HG02623 (cell line): ENCODE measurements around the gene ZNF672.
"Not testable (repeated sequence)": the region's sequence is repeated elsewhere in the genome, so short reads cannot be mapped to it uniquely, and the experiment has no call there.

Experiments used
- ATAC-seq: cut with Tn5 transposase; IDR thresholded peaks from one replicate; pipeline ENCODE4 v1.9.1; 2021; ENCODE audit warnings: moderate library complexity; ENCODE audit not compliant: unreplicated experiment

ZNF672 gene

DNA sequence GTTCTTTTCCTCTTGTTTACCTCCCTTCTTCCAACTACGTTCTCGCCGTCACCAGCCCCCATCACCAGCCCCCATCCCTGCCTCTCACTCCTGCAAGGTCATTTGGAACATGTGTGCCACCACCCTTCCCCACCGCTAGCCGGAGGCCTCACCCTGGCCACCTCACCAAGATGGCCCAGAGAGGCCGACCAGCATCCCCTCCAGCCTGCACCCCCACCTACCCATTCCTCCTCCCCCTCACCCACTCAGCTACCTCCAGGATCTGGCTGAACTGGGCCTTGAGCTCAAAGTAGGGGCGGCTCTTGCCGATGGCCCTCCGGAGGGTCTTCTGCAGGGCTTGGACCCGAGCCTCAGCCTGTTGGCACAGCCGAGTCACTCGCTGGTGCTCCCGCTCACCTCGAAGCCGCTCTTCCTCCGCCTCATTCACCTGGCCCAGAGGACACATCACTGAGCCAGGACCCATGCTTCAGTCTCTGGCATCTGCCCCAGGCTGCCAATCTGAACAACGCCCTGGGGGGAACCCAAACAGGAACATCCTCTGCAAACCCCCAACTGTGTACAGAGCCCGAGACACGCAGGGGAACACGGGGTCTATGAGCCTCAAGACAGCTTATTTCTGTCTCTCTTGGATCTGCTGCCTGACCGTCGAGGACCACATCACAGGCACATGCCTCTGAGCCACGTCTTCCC is 25.1 kb upstream of the ZNF672 start:
- no peak for ATAC-seq

DNA sequence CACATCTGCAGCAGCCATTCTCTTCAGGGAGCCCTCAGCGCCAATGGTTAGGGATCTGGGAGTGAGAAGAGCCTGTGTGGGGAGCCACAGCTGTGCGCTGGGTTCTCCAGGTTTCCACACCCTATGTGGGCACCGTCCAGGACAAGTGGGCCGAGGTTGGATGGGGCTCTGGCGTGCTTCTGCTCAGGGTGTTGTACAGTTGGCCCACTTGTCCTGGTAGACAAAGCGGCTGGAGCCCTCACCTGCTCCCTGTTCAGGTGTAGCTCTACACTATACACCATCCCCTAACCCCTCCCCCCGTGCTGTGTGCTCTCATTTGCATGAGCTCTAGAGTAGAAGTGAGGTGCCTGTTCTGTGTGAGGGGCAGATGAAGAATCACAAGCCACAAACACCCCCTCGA is 24.5 kb upstream of the ZNF672 start:
- ATAC-seq, result no peak

DNA sequence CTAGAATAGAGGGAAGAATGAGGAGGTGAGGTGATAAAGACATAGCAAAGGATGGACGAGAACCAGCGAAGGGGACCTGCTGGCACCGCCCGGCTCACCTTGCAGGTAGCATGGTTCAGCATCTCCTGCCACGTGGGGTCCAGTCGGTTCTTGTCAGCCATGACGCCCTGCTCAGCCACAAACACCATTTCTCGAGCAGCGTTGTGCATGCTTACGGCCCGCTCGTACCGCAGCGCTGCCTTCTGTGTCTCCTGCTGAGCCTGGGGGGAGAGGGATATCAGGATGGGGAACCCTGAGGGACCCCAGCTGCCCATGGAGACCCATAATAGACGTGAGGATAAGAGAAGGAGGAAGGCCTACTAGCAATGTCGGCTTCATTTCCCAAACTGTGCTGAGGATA is 23.7 kb upstream of the ZNF672 start:
- ATAC-seq, result no peak

DNA sequence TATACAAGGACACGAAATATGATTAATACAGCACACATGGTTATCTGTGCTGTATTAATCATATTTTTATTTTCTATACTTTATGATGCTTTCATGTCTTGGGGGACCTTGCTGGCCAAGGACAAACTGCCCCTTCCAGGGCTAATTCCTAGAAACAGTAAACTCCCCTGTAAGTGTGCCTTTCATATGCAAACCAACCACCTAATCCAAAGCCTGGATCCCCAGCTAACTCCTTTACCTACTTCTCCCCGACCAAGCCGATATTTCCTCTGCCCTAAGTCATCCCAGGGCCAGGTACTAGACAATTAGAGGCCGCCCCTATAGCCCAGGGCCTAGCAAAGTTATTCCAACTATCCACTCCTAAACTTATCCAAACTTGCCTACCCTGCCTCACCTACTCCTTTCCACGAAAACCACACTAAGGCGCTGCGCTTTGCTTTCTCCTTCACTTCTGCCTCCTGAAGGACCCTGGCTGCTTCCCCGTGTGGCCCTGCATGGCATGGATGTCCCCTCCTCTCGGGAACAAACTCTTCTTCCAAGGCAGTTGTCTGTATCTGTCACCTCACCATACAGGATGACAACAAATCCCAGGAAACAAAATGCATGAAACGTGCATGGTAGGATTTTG is 22.5 kb upstream of the ZNF672 start:
- no peak for ATAC-seq

DNA sequence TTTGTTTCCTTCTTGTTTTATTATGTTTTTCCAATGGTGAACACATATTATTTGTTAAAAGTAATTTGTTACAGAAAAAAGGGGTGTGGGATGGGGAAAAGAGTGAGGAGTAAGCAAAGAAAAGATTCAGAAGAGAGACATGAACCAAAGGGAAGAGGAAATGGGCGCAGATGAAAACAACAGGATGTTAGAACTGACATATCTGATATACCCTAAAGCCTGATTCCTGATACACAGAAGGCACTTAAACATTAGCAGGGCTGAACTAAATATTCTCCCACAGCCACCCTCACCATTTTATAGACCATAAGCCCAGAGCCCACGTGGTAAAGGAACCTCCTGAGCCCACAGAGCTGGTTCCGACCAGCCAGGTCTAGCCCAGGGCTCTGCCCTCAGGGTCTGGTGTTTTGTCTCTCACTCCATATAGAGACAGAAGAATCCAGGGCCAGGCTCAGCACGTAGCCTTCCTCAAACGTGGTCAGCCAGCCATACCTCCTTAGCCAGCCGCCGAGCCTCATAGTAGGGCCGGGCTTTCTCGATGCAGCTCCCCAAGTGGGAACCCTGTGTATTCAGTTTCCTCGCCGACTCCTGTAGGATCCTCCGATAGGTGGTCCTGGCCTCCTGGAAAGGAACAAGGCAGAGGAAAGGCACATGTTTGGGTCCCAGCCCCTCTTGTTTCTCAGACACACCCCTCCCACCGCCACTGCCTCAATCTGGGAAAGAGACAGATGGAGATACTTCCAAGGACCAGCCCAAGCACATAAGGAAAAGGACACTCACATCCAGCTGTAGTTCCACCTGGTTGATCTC is 21.8 kb upstream of the ZNF672 start:
- ATAC-seq, result no peak

DNA sequence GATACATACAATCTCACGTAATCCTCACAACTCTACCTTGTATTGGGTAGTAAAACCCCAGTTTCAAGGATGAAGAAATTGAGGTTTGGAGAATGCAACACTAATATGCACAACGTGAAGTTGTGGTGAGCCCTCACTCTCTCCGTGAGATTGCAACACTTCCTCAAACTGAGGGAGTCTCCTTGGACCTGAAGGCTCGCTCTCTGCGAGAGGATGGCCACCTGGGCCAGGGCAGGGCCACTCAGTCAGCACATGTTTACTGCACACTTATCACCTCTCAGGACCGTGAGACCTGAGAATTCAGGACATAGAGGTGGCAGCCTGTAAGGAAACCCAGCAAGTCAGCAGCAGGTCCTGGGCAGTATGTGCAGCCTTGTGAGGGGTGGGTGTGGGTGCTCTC is 21.0 kb upstream of the ZNF672 start:
- no peak for ATAC-seq

DNA sequence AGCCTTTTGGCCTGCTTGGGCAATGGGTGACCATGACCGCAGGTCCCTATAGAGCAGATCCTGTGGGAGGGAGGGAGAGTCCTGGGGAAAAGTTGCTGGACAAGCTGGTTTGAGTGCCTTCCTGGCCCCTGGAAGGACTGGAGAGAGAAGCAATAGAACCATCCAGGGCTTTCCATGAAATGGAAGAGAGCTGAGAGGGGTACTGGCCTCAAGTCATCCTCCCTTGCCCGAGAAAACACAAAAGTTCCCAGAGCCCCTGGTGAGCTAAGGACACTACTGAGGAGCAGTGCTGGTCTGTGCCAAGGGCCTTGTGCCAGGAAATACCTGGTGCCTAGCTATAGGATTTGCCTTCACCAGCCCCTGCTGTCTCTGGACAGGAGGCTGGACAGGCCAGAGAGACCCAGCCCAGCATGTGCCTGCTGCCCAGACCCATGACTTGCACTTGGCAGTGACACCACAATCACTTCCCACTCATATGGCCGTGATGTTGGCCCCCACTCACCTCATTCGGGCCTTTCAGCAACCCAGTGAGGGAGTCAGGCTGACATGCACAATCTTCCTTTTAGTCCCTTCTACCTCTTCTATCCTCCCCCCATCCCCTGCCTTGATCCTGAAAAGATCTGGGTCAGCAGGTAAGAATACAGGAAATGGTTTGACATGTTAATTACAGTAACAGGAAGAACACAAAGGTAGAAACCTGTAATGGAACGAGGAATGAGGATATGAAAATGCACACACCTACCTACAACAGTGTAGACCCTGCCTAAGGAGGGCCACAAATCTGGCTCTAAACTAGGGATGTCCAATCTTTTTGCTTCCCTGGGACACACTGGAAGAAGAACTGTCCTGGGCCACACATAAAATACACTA is 19.3 kb upstream of the ZNF672 start:
- peak; percentile 44 for ATAC-seq

DNA sequence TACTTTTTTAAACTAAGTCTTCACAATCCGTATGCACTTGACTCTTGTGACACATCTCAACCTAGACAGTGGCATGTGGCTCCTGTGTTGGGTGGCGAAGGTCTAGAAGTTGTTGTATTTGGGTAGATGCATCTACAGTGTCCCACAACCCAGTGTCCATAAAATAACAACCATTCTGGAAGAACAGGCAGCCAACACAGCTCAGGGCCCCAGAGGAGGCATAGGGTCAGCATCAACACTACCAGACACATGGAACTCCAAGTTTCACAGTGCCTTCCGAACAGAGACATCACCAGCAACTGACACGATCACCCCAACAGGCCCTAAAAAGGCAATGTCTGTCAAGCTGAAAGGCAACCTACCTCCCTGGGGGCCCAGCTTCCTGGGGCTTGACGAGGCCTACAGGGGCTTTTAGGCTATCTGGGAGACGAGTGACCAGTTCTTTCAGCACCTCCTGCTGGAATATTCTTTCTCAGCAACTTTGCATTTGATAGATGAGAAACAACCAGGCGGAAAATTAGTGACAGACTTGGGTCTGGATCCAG is 17.9 kb upstream of the ZNF672 start:
- ATAC-seq, result no peak

DNA sequence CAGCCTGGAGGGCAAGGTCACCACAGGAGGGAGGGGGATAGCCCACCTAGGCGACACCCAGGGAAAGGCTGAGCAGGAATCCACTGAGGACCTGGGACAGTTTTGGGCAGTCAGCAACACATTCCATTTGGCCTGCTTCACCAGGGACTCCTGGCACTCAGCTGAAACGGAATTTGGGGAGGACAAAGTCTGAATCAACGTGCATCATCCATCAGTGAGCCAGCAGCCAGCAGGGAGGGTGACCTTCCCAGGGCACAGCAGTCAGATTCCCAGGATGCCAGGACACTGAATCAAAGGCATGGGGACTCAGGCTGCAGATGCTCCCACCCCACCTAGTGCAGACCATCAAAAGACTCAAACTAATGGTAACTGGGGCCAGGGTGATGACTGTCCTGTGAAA is 16.9 kb upstream of the ZNF672 start:
- ATAC-seq, result no peak

DNA sequence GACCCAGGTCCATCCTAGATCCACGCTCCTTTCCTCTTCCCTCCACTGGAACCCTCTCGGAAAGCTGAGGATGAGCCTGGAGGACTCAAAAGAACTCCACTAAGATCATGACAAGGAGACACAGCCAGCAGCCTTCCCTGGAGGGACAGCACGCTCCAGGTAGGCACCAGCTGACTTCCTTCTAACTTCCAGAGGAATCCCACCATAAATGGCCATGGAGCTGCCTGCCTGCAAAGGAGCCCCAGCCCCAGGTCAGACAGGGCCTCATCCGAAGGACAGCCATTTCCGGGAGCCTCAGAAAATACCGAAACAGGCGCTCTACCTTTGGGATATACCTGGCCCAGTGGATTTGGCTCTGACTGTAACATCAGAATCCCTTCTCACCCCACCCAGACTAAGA is 16.4 kb upstream of the ZNF672 start:
- no peak for ATAC-seq

DNA sequence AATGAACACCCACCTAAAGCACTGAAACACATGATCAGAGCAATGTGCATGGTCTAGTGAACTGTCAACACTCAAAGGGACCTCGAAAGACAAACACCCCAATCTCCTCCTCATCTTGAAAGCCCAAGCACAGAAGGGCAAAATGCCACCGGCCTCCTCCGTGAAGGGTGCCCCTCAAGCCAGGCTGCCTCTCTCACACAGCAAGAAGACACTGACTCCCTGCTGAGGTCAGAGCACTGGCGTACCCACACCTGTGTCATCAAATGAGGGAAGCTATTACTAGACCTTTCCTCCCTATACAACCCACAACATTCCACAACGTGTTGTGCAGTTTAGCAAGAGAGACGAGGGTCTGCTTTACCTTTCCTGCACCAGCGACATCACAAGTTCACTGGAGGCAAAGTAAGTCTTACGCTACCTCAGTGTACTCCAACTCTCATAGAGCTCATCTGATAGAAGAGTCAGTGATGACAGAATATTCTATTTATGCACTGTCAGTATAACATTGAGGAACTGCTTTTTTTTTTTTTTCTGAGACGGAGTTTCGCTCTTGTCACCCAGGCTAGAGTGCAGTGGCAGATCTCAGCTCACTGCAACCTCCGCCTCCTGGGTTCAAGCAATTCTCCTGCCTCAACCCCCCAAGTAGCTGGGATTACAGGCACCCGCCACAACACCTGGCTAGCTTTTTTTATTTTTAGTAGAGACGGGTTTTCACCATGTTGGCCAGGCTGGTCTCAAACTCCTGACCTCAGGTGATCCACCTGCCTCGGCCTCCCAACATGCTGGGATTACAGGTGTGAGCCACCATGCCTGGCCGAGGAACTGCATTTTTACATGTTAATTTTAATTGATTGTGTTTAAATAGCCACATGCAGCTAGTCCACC is 15.6 kb upstream of the ZNF672 start:
- ATAC-seq, result no peak

DNA sequence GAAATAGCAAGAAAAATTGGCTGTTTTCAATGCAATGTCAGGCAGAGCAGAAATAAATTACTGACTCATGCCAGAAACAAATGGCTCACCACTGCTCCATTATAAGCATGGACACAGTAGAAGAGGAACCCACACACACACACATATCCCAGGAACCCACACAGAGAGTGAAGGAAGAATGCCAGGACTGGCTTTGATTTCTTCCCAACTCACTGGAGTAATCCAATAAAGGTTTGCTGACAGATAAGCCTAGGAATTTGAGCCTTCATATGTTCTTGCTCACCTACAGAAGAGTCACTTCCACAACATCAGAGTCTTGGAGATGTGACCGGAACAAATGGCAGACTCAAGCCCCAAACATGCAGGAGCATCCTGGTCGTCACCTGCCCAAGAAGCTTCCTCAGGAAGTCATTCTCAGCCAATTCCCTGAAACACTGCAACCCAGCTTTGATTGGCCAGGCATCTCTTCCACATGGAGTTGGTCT is 14.5 kb upstream of the ZNF672 start:
- ATAC-seq, result no peak

DNA sequence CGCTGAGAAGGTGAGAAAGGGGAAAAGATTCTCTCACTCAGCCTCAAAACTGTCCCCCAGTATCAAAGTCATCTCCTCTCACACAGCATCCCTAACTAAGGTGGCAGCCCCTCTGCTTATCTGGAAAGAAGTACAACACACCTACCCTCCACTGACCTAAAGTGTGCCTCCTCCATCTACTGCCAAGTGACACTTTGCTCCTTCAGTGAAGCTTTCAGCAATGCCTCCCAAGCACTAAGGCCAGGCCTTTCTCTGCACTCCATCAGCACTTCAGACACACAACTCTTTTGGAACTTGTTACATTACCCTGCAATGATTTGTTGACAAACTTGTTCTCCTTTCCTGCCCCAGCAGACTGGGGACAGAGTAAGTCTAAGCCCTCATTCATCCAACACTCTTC is 13.7 kb upstream of the ZNF672 start:
- no peak for ATAC-seq

DNA sequence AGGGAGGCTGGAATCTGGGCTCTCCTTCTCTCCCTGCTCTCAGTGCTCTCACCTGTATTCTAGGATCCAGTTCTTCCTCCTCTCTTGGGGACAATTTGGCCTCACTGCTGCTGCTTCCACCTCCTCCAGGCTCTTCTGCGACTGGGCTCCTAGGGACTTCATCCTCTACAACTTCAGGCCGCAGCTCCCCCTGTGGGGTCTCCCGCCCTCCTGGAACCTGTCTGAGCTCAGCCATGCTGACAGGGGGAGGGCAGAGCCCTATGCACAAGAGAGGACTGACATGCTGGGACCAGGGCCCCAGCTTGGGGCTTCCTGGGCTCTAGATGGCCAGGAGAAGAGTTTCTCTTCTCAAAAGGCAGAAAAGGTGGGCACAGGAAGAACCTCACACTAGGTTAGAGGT is 13.3 kb upstream of the ZNF672 start:
- ATAC-seq, result no peak

DNA sequence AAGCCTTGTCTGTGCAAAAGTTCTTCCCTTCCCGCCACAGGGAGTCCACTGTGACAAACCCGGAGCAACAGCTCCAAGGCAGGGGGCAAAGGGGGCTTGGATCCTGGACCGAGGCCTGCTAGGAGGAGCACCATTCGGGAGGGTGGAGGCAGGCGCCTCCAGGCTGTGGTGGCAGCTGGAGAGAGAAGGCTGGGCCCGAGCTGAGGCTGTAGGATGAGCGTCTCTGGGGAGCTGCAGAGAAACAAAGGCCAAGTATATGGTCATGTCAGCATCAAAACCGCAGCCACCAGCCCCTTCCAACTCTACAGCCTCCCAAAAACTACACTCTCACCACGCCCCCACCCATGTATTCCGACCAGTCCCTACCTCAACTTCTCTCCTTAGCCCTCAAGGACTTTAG is 12.9 kb upstream of the ZNF672 start:
- no peak for ATAC-seq

DNA sequence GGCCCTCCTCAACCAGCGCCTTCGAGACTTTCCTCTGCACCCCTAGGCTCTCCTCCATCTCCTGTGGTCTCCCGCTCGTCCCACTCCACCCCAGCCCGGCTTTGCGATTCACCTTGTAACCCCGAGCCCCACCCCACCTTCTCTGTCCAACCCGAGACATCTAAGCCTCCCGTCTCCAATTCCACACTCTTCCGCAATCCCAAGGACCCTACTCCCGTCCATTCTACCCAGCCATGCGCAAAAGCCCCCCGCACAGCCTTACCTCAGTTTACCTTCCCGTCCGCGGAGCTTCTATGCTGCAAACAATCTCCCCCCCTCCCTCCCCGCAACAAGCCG is 12.5 kb upstream of the ZNF672 start:
- ATAC-seq, result peak; percentile 0

DNA sequence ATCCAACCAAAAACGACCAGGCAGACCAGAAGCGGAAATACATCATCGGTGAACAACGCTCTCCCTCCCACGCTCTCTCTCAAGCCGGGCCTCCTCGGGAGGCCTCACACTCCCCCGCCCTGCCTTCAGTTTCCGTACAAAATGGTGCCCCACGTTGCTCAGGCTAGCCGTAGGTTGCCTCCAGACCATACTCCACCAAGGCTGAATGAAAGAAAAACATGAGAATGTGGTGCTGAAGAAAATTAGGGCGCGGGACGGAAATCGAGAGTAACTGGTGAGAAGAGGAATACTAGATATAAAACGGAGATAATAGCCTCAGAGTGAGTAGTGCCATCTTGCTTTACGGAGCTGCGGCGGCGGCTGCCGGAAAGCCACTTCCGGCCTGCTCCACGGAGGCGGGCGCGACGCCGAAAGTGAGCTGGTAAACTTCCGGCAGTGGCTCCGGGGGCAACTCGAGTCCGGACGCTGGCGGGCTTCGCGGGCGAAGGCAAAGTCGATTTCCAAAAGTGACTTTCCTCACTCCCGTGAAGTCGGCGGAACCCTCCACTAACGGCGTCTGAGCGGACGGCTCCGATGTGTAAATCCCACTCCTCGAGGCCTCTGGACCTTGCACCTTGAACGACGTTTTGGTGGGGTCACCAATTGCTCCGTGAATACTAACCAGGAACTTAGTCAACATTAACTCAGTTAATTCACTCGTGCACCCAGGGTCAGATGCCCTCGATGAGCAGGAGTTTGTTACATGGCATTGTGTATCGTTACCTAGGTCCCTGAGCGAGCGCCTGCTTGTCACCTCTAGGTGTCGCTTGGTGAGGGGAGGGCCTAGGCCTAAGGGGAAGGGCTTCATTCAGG is 11.9 kb upstream of the ZNF672 start, which contains the start of gene SH3BP5L:
Gene SH3BP5L, minus strand, starts transcription at position 7 of the 852 bp plus-strand sequence. CDS start 980 bp downstream, outside the sequence.
- peak; percentile 91 for ATAC-seq

DNA sequence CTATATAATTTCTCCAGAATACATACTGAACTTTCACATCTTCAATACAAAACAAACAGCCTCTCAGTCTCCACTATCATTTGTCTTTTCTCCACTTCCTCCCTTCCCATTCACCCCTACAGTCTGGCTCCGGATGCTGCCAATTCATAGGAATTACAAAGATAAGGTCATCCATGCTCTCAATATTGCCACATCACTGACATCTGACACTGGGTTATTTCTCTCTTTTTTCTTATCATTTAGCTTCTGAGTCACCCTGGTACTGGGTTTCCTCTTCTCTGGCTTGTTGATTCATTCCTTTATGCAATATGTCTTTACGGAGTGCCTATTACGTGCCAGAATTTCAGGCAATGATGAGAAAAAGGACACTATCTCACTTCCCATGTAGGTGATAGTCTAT is 9.2 kb upstream of the ZNF672 start:
- ATAC-seq, result no peak

DNA sequence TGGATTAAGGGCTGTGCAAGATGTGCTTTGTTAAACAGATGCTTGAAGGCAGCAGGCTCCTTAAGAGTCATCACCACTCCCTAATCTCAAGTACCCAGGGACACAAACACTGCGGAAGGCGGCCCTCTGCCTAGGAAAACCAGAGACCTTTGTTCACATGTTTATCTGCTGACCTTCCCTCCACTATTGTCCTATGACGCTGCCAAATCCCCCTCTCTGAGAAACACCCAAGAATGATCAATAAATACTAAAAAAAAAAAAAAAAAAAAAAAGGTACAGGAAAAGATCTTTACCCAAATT is 7.4 kb upstream of the ZNF672 start:
- not testable (repeated sequence) for ATAC-seq
